GM21367 (cell line): ENCODE data around the gene PDZRN3.

Experiments used
- ATAC-seq: cut with Tn5 transposase; IDR thresholded peaks from one replicate; pipeline ENCODE4 v1.9.1; 2021; ENCODE audit not compliant: unreplicated experiment

Gene PDZRN3

GRCh38 chr3:73623346-73623745 lies 1.4 kb downstream of the PDZRN3 start:
- ATAC-seq, result no peak

GRCh38 chr3:73622091-73622805 lies 2.5 kb downstream of the PDZRN3 start:
- ATAC-seq, result no peak

- ATAC-seq, result no peak
Observed at GRCh38 chr3:73621388-73621787, 3.4 kb downstream of the PDZRN3 start.

- no peak for ATAC-seq
Observed at GRCh38 chr3:73618461-73618860, 6.3 kb downstream of the PDZRN3 start.

GRCh38 chr3:73616056-73616455 lies 8.7 kb downstream of the PDZRN3 start:
- no peak for ATAC-seq

- no peak for ATAC-seq
Observed at GRCh38 chr3:73614419-73614818, 10.3 kb downstream of the PDZRN3 start.

GRCh38 chr3:73611176-73611575 lies 13.6 kb downstream of the PDZRN3 start:
- no peak for ATAC-seq

- ATAC-seq, result no peak
Observed at GRCh38 chr3:73610493-73610892, 14.2 kb downstream of the PDZRN3 start.

- ATAC-seq, result no peak
Observed at GRCh38 chr3:73609655-73610054, 15.1 kb downstream of the PDZRN3 start.

GRCh38 chr3:73609315-73609641 lies 15.5 kb downstream of the PDZRN3 start:
- no peak for ATAC-seq

- ATAC-seq, result no peak
Observed at GRCh38 chr3:73608456-73609314, 16.1 kb downstream of the PDZRN3 start.

- ATAC-seq, result no peak
Observed at GRCh38 chr3:73605861-73606260, 18.9 kb downstream of the PDZRN3 start.

- ATAC-seq, result no peak
Observed at GRCh38 chr3:73605412-73605811, 19.3 kb downstream of the PDZRN3 start.

- ATAC-seq, result no peak
Observed at GRCh38 chr3:73604451-73604850, 20.3 kb downstream of the PDZRN3 start.

GRCh38 chr3:73603762-73604171 lies 21.0 kb downstream of the PDZRN3 start:
- ATAC-seq, result no peak

GRCh38 chr3:73602170-73602569 lies 22.6 kb downstream of the PDZRN3 start:
- ATAC-seq, result no peak

- no peak for ATAC-seq
Observed at GRCh38 chr3:73601481-73601880, 23.3 kb downstream of the PDZRN3 start.

GRCh38 chr3:73601011-73601410 lies 23.7 kb downstream of the PDZRN3 start:
- ATAC-seq, result no peak

- ATAC-seq, result no peak
Observed at GRCh38 chr3:73600293-73600938, 24.3 kb downstream of the PDZRN3 start.

- no peak for ATAC-seq
Observed at GRCh38 chr3:73599605-73600004, 25.1 kb downstream of the PDZRN3 start.

- no peak for ATAC-seq
Observed at GRCh38 chr3:73597476-73597875, 27.3 kb downstream of the PDZRN3 start.
